NCI-H146 treated with DMSO at 0.1 percent for 48 hours (cell line): Measurements from ENCODE around the gene ZDHHC17.

Experiments used
- DNase-seq: peaks from one replicate; lab custom pipeline; 2025; ENCODE audit not compliant: unreplicated experiment; lab: John Stamatoyannopoulos, UW

Gene ZDHHC17

GRCh38 chr12:76876696-76877229, 112.8 kb downstream of the ZDHHC17 start:
- no peak for DNase-seq

DNA sequence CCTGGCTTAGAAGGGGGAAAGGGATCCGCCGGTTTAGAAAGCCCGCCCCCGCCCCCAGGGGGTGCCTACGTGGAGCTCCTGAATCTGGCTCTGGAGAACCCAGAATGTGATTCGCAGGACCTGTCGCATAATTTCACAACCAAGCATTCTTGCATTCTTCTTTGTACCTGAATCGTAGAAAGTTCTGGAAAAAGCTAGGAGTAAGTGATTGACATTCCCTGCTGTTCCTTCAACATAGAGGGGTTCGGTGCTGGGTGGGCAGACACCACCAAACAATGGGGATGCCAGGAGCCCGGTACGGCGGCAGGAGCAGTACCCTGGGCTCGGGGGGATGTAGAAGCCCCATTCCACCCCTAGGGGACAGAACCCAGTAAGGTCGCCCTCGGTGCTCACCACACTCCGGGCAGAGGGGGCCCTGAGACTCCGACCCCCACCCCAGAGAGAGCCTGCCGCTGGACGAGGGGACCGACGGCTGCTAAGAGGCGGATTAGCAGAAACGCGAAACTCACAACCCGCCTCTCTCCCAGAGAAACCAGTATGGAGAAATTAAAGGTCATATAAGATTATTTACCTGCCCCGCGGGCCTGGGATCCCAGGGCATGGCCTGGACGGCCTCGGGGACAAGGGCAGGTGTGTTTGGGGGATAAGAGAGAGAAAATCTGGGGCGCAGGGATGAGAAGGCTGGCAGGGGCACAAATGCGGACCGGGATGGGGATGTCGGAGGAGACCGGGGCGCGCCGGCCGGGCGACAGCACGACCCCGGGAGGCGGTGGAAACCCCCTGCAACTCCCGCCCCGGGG, 114.4 kb downstream of the ZDHHC17 start:
- DNase-seq, result peak; percentile 22

- peak; percentile 79 for DNase-seq
Measured at GRCh38 chr12:76878899-76879709, 115.2 kb downstream of the ZDHHC17 start, which contains the start of gene CSRP2. Gene CSRP2 (minus strand): TSS chr12:76879019. CDS start chr12:76866260, 12,759 bp downstream.

DNA sequence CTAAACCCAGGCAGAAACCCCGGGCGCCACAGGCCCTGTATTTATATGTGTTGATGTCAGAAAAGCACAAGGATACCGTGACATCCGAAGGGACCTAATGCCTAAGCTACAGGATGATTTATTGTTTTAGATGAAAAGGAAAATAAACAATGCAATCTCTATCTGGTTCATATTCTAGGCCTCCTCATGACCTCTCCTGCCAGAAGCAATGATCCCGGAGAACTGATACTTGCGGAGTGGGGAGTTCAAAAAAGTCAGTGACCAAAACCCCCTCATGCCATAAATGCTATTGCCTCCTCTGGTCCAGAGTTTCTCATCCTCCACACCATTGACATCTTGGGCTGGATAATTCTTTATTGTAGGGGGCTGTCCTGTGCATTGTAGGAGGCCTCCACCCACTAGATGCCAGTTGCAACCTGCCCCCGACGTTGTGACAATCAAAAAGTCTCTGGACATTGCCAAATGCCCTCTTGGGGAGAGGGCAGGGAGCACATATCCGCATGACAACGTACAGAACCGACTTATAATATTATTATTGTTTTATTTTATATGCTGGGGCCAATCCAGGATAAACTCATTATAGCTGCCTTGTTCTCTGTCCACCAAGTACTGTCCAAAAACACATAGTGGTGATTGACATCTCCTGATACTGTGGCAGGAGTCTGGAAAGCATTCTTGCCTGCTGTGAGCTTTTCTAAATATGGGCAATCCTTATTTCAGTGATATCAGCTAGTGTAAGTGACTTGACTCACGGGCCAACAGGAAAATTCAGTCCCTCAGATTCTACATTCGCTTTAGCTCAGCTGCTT, 116.0 kb downstream of the ZDHHC17 start:
- DNase-seq, result no peak

- no peak for DNase-seq
Measured at GRCh38 chr12:76880519-76881023, 116.7 kb downstream of the ZDHHC17 start.

DNA sequence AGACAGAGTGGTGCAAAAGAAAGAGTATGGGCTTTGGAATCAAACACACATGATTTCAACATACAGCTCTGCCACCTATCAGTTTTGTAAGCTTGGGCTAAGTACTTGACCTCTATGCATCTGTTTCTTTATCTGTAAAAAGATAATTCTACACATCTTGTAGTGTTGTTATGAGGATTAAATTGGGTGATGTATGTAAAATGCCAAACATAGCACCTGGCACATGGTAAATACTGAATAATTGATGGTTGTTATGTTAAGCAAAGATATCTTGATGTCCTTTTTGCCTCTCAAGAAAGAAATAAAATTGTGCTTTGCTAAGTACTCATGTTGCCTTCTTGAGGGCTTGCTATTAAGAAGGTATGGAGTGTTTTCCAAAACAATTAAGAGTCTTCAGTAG, 117.2 kb downstream of the ZDHHC17 start:
- DNase-seq, result no peak

GRCh38 chr12:76882367-76882766, 118.5 kb downstream of the ZDHHC17 start:
- DNase-seq, result no peak

DNA sequence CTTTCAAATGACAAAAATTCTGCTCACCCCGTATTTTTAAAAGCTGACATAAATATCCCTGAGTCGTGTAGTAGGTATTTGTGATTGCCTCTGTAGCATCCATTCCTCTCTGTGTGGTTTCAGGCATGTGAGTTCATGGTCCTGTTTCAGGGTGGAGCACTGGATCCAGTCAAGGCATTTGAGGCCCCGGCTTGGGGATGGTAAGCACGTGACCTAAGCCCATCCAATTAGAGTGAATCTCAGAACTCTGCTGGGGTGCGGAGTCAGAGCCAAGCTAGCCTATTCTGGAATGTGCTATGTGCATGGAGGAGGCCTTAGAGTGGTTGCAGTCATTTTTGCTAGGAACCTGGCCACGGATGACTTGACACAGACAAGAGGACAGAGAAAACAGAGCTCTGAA, 119.2 kb downstream of the ZDHHC17 start:
- DNase-seq, result no peak

- DNase-seq, result no peak
Measured at GRCh38 chr12:76883811-76884210, 119.9 kb downstream of the ZDHHC17 start.

DNA sequence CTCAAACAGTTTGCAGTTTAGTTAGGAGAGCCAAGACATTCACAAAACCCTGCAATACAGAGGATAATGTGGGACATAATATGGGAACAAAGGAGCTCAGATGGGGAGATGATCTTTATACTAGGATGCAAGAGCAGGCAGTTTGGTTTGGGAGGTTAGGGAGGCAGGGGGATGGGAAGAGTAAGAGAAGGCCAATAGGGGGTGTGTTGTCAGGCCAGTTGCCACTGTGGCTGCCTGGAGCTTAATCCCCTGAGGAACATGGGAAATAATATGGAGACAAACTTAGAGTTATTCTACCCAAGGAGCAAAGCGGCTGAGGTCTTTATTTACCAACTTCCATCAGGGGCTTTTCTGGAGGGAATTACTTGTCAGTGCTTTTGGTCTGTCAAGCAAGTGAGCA, 124.9 kb downstream of the ZDHHC17 start:
- no peak for DNase-seq

GRCh38 chr12:76890151-76891143, 126.5 kb downstream of the ZDHHC17 start:
- no peak for DNase-seq

DNA sequence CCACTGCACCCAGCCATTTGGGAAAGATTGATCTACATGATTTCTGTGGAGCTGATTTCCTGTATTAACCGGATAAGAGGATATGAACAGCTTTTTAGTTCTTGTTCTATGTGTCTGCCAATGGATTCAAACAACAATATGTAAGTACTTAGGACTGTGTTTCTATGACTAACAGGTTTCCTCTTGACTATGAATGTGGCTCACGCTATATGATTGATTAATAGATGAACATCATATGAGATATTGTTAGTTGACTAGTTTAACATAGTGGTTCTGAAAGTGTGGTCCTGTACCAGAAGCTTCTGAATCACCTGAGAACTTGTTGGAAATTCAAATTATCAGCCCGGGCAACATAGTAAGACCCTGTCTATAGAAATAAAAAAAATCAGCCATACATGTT, 127.7 kb downstream of the ZDHHC17 start:
- no peak for DNase-seq

DNA sequence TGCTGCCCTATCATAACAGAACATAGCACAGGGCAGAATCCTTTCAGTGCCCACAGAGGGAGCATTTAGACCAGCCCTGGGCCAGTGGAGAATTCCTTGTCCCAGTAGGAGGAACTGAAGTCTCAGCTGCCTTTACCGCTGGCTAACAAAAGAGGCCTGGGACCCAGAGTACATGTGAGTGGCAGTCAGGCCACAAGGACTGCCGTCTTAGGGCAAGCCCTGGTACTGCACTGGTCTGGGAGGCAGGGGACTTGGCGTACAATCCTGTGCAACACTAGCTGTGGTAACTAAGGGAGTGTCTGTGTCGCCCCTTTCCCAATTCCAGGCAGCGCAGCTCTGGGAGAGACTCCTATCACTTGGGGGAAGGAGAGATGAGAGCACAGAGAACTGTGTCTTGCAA, 131.9 kb downstream of the ZDHHC17 start:
- no peak for DNase-seq

DNA sequence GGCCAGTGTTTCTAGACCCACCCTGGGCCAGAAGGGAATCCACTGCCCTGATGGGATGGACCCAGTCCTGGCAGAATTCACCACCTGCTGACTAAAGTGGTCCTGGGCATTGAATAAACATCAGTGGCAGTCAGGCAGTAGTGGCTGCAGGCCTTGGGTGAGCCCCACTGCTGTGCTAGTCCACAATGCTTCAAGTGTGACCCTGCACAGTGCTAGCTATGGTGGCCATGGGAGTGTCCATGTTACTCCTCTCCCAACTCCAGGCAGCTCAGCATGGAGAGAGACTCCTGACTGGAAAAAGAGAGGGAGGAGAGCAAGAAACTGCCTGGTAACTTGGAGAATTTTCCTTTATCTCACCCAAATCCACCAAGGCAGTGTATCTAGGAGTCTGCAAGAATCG, 132.4 kb downstream of the ZDHHC17 start:
- no peak for DNase-seq

GRCh38 chr12:76898442-76898841, 134.5 kb downstream of the ZDHHC17 start:
- no peak for DNase-seq

DNA sequence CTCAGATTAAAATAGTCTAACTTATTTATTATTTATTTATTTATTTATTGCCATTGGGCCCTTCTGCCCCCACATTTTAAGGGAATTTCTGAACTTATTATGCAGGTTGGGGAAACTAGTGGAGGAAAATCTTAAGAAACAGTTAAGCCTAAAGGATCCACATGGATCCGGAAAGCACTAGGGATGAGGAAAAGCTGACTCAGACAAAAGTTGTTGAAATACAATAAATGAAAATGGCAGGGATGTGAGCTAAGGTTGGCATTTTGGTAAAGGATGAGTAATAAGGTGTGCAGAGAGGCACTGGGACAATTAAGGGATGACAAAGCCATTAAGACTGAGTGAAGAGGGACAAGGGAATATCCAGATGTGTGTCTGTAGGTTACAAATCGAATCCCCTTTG, 135.6 kb downstream of the ZDHHC17 start:
- DNase-seq, result no peak

- no peak for DNase-seq
Measured at GRCh38 chr12:76901628-76902380, 137.9 kb downstream of the ZDHHC17 start.
